Measurements from ENCODE around the gene IL1RN.

- TF ChIP-seq EZH2 (IDR thresholded peaks at IDR 0.05; ENCODE audit: borderline replicate concordance, insufficient read depth, low read length, poor library complexity, severe bottlenecking) (no peak), CTCF (IDR thresholded peaks at IDR 0.05; ENCODE audit: poor library complexity, severe bottlenecking) (no peak), POLR2AphosphoS5 (IDR thresholded peaks at IDR 0.05) (no peak)
Observed at GRCh38 chr2:113169586-113169985, 42.2 kb downstream of the IL1RN start.

Measured in neural cell (in vitro differentiated cells).